Measurements from ENCODE around the gene HERC5. TPM values are rescaled to one million over a fixed set of nuclear protein-coding genes. Genes with fewer than 3 reads are reported as not detected.
"Not testable (repeated sequence)": the region's sequence is repeated elsewhere in the genome, so short reads cannot be mapped to it uniquely, and the experiment has no call there.

The HERC5 gene
- total RNA-seq, 1 donor from 2014 or later: 27.6 TPM

- no peak overlapping the region for H3K27ac ChIP-seq
- H3K4me1 ChIP-seq: no peaks in the 10 kb centered on the region
- no peak for TF ChIP-seq CTCF (IDR thresholded peaks at IDR 0.05)
- DNase-seq: no peak
- peaks cover 18% of the 10 kb centered on the region for H3K36me3 ChIP-seq
- H3K9me3 ChIP-seq: no peaks in the 10 kb centered on the region
- no peaks in the 10 kb centered on the region for H3K27me3 ChIP-seq (ENCODE audit: low read depth)
- ATAC-seq: no peak
- H3K4me3 ChIP-seq: no peak overlapping the region
- intact Hi-C loops (cut with DNase I): no loop called here
Measured at GRCh38 chr4:88429401-88429800, 27.5 kb upstream of the HERC5 start.

- ATAC-seq (no peak), DNase-seq (no peak)
- H3K27ac ChIP-seq: no peak overlapping the region
- intact Hi-C loops (cut with DNase I): no loop called here
- peaks cover 8% of the 10 kb centered on the region for H3K36me3 ChIP-seq
- no peaks in the 10 kb centered on the region for H3K27me3 ChIP-seq (ENCODE audit: low read depth)
- no peaks in the 10 kb centered on the region for H3K9me3 ChIP-seq
- H3K4me3 ChIP-seq: no peak overlapping the region
- H3K4me1 ChIP-seq: no peaks in the 10 kb centered on the region
- TF ChIP-seq CTCF (IDR thresholded peaks at IDR 0.05): no peak
Measured at GRCh38 chr4:88435987-88436693, 20.8 kb upstream of the HERC5 start.

- ATAC-seq; H3K9me3 ChIP-seq; intact Hi-C loops (cut with DNase I); H3K27ac ChIP-seq; DNase-seq; H3K27me3 ChIP-seq (ENCODE audit: low read depth); H3K4me1 ChIP-seq; H3K4me3 ChIP-seq: not testable (repeated sequence)
- peaks cover 15% of the 10 kb centered on the region for H3K36me3 ChIP-seq
Measured at GRCh38 chr4:88437873-88438272, 19.0 kb upstream of the HERC5 start.

GRCh38 chr4:88439161-88439760, 17.7 kb upstream of the HERC5 start:
- no peak for DNase-seq
- no peaks in the 10 kb centered on the region for H3K9me3 ChIP-seq
- no peak overlapping the region for H3K27ac ChIP-seq
- peaks cover 15% of the 10 kb centered on the region for H3K36me3 ChIP-seq
- intact Hi-C loops (cut with DNase I): no loop called here
- no peaks in the 10 kb centered on the region for H3K4me1 ChIP-seq
- no peak overlapping the region for H3K4me3 ChIP-seq
- TF ChIP-seq CTCF (IDR thresholded peaks at IDR 0.05): no peak
- no peaks in the 10 kb centered on the region for H3K27me3 ChIP-seq (ENCODE audit: low read depth)
- no peak for ATAC-seq

GRCh38 chr4:88440146-88440545, 16.8 kb upstream of the HERC5 start:
- no peaks in the 10 kb centered on the region for H3K27me3 ChIP-seq (ENCODE audit: low read depth)
- intact Hi-C loops (cut with DNase I): no loop called here
- H3K9me3 ChIP-seq: no peaks in the 10 kb centered on the region
- ATAC-seq: no peak
- no peak overlapping the region for H3K4me3 ChIP-seq
- peaks cover 15% of the 10 kb centered on the region for H3K36me3 ChIP-seq
- no peak overlapping the region for H3K27ac ChIP-seq
- no peak for TF ChIP-seq CTCF (IDR thresholded peaks at IDR 0.05)
- DNase-seq: no peak
- no peaks in the 10 kb centered on the region for H3K4me1 ChIP-seq

GRCh38 chr4:88441696-88442095, 15.2 kb upstream of the HERC5 start:
- Histone ChIP-seq H3K4me3 (no peak overlapping the region), H3K27me3 (ENCODE audit: low read depth) (no peaks in the 10 kb centered on the region), H3K27ac (no peak overlapping the region), H3K4me1 (no peaks in the 10 kb centered on the region), H3K9me3 (no peaks in the 10 kb centered on the region), H3K36me3 (peaks cover 10% of the 10 kb centered on the region)
- no peak for TF ChIP-seq CTCF (IDR thresholded peaks at IDR 0.05)
- no peak for ATAC-seq
- DNase-seq: no peak
- intact Hi-C loops (cut with DNase I): no loop called here

Measured in lower lobe of right lung (tissue), 2 donors.